GM23248 (cell line): ENCODE data around the gene PDE4DIP. TPM values are rescaled to one million over a fixed set of nuclear protein-coding genes. Genes with fewer than 3 reads are reported as not detected.
"Not testable (repeated sequence)": the region's sequence is repeated elsewhere in the genome, so short reads cannot be mapped to it uniquely, and the experiment has no call there.

ENCODE experiments used
- DNase-seq: peaks from one replicate; pipeline ENCODE4 v3.0.0-alpha.2; 2015
- H2AFZ ChIP-seq: fragments of 200-600 bp; sonication (generic); 2 replicates; pipeline ENCODE4 v1.6.1; 2016; ENCODE audit warnings: antibody characterized with exemption
- H3F3A ChIP-seq: fragments of 200-600 bp; sonication (generic); 2 replicates; pipeline ENCODE4 v1.6.1; 2016; ENCODE audit warnings: mild to moderate bottlenecking, antibody characterized with exemption, mixed run types; ENCODE audit not compliant: insufficient read depth
- H3K27ac ChIP-seq: fragments of 200-600 bp; sonication (generic); 2 replicates; pipeline ENCODE4 v1.5.1; 2016; ENCODE audit warnings: mild to moderate bottlenecking
- H3K27me3 ChIP-seq: fragments of 200-600 bp; sonication (generic); replicated peaks from 2 replicates; pipeline ENCODE4 v1.6.1; 2016; ENCODE audit warnings: mild to moderate bottlenecking; ENCODE audit not compliant: insufficient read depth
- H3K36me3 ChIP-seq: fragments of 200-600 bp; sonication (generic); 2 replicates; pipeline ENCODE4 v1.6.1; 2016; ENCODE audit warnings: low read depth, mild to moderate bottlenecking
- H3K4me1 ChIP-seq: fragments of 200-600 bp; sonication (generic); 2 replicates; pipeline ENCODE4 v1.6.1; 2016; ENCODE audit warnings: mild to moderate bottlenecking; ENCODE audit not compliant: insufficient read depth
- H3K4me2 ChIP-seq: fragments of 200-600 bp; sonication (generic); one replicate; pipeline ENCODE4 v1.6.1; 2016; ENCODE audit warnings: mild to moderate bottlenecking; ENCODE audit not compliant: unreplicated experiment
- H3K4me3 ChIP-seq: fragments of 200-600 bp; sonication (generic); 2 replicates; pipeline ENCODE4 v1.5.1; 2016; ENCODE audit warnings: mild to moderate bottlenecking
- H3K79me2 ChIP-seq: fragments of 200-600 bp; sonication (generic); 2 replicates; pipeline ENCODE4 v1.6.1; 2016; ENCODE audit warnings: mild to moderate bottlenecking; ENCODE audit not compliant: insufficient read depth
- H3K9ac ChIP-seq: fragments of 200-600 bp; sonication (generic); 2 replicates; pipeline ENCODE4 v1.6.1; 2016; ENCODE audit warnings: mild to moderate bottlenecking
- H3K9me2 ChIP-seq: fragments of 200-600 bp; sonication (generic); 2 replicates; pipeline ENCODE4 v1.6.1; 2016; ENCODE audit warnings: mixed run types, mild to moderate bottlenecking, moderate library complexity; ENCODE audit not compliant: insufficient read depth
- H3K9me3 ChIP-seq: fragments of 200-600 bp; sonication (generic); one replicate; pipeline ENCODE4 v1.6.1; 2017; ENCODE audit warnings: low read depth
- H4K20me1 ChIP-seq: fragments of 200-600 bp; sonication (generic); 2 replicates; pipeline ENCODE4 v1.6.0; 2016; ENCODE audit not compliant: insufficient read depth
- WGBS, 2 experiments: methylation state at CpG; one replicate each; pipeline ENCODE4 v1.1.6; 2015 to 2017; ENCODE audit warnings: low lambda C conversion rate in 2 of 2, low coverage in 1 of 2; ENCODE audit errors: missing lambda C conversion rate in 2 of 2; 5-methylcytosine and 5-hydroxymethylcytosine counted together
- in situ Hi-C: fragments of 300-500 bp; cut with MboI; formaldehyde crosslinking; loops from 2 replicates; pipeline ENCODE4 v1.15.0; 2020
- polyA plus RNA-seq: library from polyadenylated mRNA; unstranded; fragments of >200 nt; fragmentation: Nextera tagmentation; extraction: Ambion mirVana; gene quantifications from 2 replicates; pipeline ENCODE4 v1.2.1, GENCODE V29; 2016
- total RNA-seq: library from RNA; depleted of rRNA; stranded (reverse); fragments of >200 nt; shearing (Covaris generic); gene quantifications from 2 replicates; pipeline ENCODE4 v1.2.3, GENCODE V29; 2014

PDE4DIP gene
- total and polyA plus RNA-seq, 2 experiments from 2014 or later = 115 to 128 TPM

GRCh38 chr1:148874408-148875388 lies 30.5 kb downstream of the PDE4DIP start:
- H2AFZ ChIP-seq, H3K9me3 ChIP-seq, H3K79me2 ChIP-seq, H4K20me1 ChIP-seq, H3K9me2 ChIP-seq, H3K27me3 ChIP-seq, H3F3A ChIP-seq, DNase-seq, H3K36me3 ChIP-seq, H3K4me1 ChIP-seq, in situ Hi-C loops: not testable (repeated sequence)
- 0% methylated on average over 1 of the region's 5 CpGs for WGBS, 2 experiments
- Histone ChIP-seq H3K27ac (peak overlapping the region; percentile 60), H3K4me2 (peak overlapping the region; percentile 67), H3K9ac (peak overlapping the region; percentile 51), H3K4me3 (peak overlapping the region; percentile 42; the same call in 1 of the 2 replicates)

GRCh38 chr1:148879812-148880416 lies 35.7 kb downstream of the PDE4DIP start:
- H3K9me3 ChIP-seq, H3K36me3 ChIP-seq, H3F3A ChIP-seq, H3K79me2 ChIP-seq, DNase-seq, in situ Hi-C loops, H3K27me3 ChIP-seq, H3K4me1 ChIP-seq, H3K9me2 ChIP-seq, H2AFZ ChIP-seq, H3K27ac ChIP-seq, H4K20me1 ChIP-seq, H3K4me2 ChIP-seq, H3K4me3 ChIP-seq, H3K9ac ChIP-seq: not testable (repeated sequence)
- WGBS, 2 experiments = 17% methylated on average over 1 of the region's 2 CpGs; no CpG with 5 or more reads in 1 of the 2 experiments

GRCh38 chr1:148881261-148881660 lies 37.0 kb downstream of the PDE4DIP start:
- H3K36me3 ChIP-seq, H3K9ac ChIP-seq, DNase-seq, H3K4me3 ChIP-seq, H3K79me2 ChIP-seq, H3K4me1 ChIP-seq, H3F3A ChIP-seq, H4K20me1 ChIP-seq, in situ Hi-C loops, H3K9me2 ChIP-seq, H2AFZ ChIP-seq, H3K4me2 ChIP-seq, H3K9me3 ChIP-seq, H3K27me3 ChIP-seq: not testable (repeated sequence)
- H3K27ac ChIP-seq = 0 out of 2 replicates have a peak overlapping the region, but pooled peaks have one; percentile 27
- WGBS, 2 experiments = no CpG with 5 or more reads among the region's 1 CpG

GRCh38 chr1:148885219-148885618 lies 41.0 kb downstream of the PDE4DIP start:
- H3K9me2 ChIP-seq, H3K79me2 ChIP-seq, H3K9me3 ChIP-seq, H3K4me1 ChIP-seq, H3K27me3 ChIP-seq, H3F3A ChIP-seq, H2AFZ ChIP-seq, H3K36me3 ChIP-seq, H3K4me2 ChIP-seq, H3K27ac ChIP-seq, DNase-seq, in situ Hi-C loops, H3K9ac ChIP-seq, H4K20me1 ChIP-seq, H3K4me3 ChIP-seq: not testable (repeated sequence)
- WGBS, 2 experiments = 93 to 94% methylated on average over 2 of the region's 4 CpGs

- H3K9me3 ChIP-seq, H3F3A ChIP-seq, DNase-seq, H2AFZ ChIP-seq, H3K4me1 ChIP-seq, H3K4me2 ChIP-seq, H3K4me3 ChIP-seq, H3K27ac ChIP-seq, H4K20me1 ChIP-seq, H3K79me2 ChIP-seq, H3K9ac ChIP-seq, in situ Hi-C loops, H3K36me3 ChIP-seq, H3K9me2 ChIP-seq, H3K27me3 ChIP-seq: not testable (repeated sequence)
- WGBS, 2 experiments = no CpG with 5 or more reads among the region's 4 CpGs
Measured at GRCh38 chr1:148886293-148886692, 42.1 kb downstream of the PDE4DIP start.

GRCh38 chr1:148888597-148888996 lies 44.4 kb downstream of the PDE4DIP start:
- H3K27me3 ChIP-seq, H3K4me1 ChIP-seq, DNase-seq, H3F3A ChIP-seq, H3K9me2 ChIP-seq, H3K27ac ChIP-seq, H3K4me2 ChIP-seq, H3K4me3 ChIP-seq, H3K9me3 ChIP-seq, H3K79me2 ChIP-seq, H3K36me3 ChIP-seq, H4K20me1 ChIP-seq, in situ Hi-C loops, H2AFZ ChIP-seq, H3K9ac ChIP-seq: not testable (repeated sequence)
- no CpG with 5 or more reads among the region's 5 CpGs for WGBS, 2 experiments

- H4K20me1 ChIP-seq, H3K9me3 ChIP-seq, in situ Hi-C loops, H3F3A ChIP-seq, H3K4me3 ChIP-seq, H3K27ac ChIP-seq, H3K4me1 ChIP-seq, H2AFZ ChIP-seq, H3K9me2 ChIP-seq, DNase-seq, H3K79me2 ChIP-seq, H3K4me2 ChIP-seq, H3K27me3 ChIP-seq, H3K36me3 ChIP-seq, H3K9ac ChIP-seq: not testable (repeated sequence)
- WGBS, 2 experiments = no CpG with 5 or more reads among the region's 28 CpGs
Measured at GRCh38 chr1:148889267-148890074, 45.2 kb downstream of the PDE4DIP start.
